GM21528 (cell line): Measurements from ENCODE around the gene ARV1.
"Not testable (repeated sequence)": the region's sequence is repeated elsewhere in the genome, so short reads cannot be mapped to it uniquely, and the experiment has no call there.

Experiments
- ATAC-seq: cut with Tn5 transposase; IDR thresholded peaks from one replicate; pipeline ENCODE4 v1.9.1; 2021; ENCODE audit warnings: mild to moderate bottlenecking, moderate library complexity; ENCODE audit not compliant: unreplicated experiment, low FRiP score

The ARV1 gene

DNA sequence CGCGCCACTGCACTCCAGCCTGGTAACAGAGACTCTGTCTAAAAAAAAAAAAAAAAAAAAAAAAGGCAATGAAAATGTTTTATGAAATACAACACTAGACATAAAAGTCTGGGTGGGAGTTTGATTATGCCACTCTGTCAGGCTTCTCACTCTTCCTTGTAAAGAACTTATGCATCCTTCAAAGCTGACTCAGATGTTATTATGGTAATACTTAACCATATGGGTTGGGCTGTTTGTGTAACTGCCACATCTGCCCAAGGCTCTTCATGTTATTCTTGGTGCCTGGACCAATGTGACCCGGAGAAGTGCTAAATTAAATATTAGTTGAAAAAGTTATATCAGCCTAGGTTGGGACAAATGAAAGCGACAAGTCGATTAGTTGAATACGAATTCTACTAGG, 37.3 kb downstream of the ARV1 start:
- no peak for ATAC-seq

DNA sequence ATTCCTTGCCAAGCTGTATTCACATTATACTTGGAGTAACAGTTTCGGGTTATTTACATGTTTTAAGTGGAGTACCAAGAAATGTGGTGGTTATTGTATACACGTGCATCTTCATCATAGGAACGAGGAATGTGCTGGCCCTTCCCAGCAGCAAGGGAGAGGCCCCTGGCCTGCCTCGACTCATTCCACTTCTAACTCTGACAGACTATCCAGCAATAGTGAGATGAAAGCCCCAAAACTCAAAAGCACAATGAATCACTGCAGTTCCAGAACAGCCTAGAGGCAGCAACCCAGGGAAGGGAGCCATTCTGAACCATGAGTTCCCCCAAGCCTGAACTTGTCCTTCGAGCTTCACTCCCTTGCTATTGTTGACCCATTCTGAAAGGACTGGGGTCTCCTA, 38.1 kb downstream of the ARV1 start:
- no peak for ATAC-seq

- no peak for ATAC-seq
Observed at GRCh38 chr1:231019711-231020110, 40.8 kb downstream of the ARV1 start.

GRCh38 chr1:231020139-231020601, 41.3 kb downstream of the ARV1 start:
- ATAC-seq, result no peak

GRCh38 chr1:231020816-231021215, 41.9 kb downstream of the ARV1 start:
- ATAC-seq, result no peak

GRCh38 chr1:231021540-231022031, 42.7 kb downstream of the ARV1 start:
- ATAC-seq, result no peak

- not testable (repeated sequence) for ATAC-seq
Observed at GRCh38 chr1:231022543-231022942, 43.6 kb downstream of the ARV1 start.

- ATAC-seq, result no peak
Observed at GRCh38 chr1:231023150-231023549, 44.3 kb downstream of the ARV1 start.

- ATAC-seq, result no peak
Observed at GRCh38 chr1:231026576-231026975, 47.7 kb downstream of the ARV1 start.

- ATAC-seq, result no peak
Observed at GRCh38 chr1:231027136-231027925, 48.4 kb downstream of the ARV1 start.

DNA sequence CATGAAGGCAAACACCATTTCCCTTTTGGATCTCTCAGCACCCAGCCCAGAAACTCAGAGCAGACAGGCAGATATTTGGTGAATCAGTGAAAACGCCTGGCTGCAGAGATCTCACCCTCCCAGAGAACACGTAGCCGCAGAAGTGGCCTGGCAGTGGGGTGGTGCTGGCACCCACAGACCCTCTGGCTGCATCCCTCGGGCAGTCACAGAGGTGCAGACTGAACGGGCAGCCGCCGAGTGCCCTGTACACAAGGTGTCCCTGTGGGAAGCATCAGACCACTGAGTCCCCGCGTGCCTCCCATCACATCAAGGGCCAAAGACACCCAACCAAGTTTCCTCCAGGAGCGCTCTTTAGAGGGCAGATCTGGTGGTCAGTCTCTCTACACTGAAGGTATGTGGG, 49.1 kb downstream of the ARV1 start:
- ATAC-seq, result no peak

DNA sequence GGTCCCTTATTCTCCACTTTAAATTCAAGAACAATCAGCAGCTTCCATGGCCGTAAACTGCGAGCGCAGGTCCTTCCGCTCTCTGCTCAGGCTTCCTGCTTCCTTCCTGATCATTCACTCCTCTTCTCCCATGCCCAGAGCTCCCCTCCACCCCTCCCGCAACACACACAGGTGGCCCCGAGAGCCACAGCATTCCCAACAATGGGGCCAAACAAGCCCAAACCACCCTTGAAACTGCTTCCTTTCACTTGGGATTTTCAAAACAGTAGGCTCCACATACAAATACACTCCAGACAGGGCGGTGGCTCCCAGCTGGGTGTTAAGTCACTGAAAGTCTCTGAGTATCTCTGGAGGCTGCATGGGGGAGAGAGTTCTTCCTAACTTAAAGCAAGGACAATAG, 49.8 kb downstream of the ARV1 start:
- no peak for ATAC-seq

GRCh38 chr1:231029247-231029646, 50.4 kb downstream of the ARV1 start:
- ATAC-seq, result not testable (repeated sequence)

- no peak for ATAC-seq
Observed at GRCh38 chr1:231029841-231030240, 50.9 kb downstream of the ARV1 start.

DNA sequence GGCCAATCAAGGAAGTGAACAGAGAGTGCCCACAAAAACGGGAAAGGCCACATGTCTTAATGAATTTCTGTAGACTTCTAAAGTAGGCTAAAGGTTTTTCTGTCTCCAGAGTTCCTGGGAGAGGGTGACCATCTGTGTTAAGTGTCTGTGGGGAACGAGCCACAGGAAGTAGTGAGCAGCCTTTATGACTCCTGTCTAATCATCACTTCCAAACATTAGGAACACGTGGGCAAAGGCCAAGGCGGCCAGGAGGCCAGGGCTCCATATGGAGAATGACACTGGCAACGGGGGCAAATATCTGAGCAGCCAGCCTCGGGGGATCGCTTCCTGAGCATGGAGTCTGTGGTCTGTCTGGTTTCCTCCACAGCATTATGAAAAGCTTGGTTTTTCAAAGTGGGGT, 54.1 kb downstream of the ARV1 start:
- no peak for ATAC-seq

DNA sequence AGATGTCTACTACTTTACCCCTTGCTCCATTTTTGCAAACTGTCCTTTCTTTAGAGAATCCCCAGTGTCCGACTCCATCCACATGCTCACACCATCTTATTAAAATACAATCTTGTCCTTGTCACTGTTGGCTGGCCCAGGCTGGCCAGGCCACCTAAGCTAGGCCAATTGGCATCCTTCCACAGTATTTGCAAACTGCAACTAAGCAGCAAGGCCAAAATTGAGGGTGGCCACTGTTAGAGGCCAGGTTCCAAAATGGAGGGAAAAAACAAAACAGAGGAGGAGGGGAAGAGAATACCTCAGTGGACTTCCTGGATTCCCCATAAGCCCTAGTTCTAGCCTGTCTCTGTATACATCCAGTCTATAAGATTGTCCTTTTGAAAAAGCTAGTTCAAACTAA, 56.9 kb downstream of the ARV1 start:
- no peak for ATAC-seq

- no peak for ATAC-seq
Observed at GRCh38 chr1:231036416-231036815, 57.5 kb downstream of the ARV1 start.

DNA sequence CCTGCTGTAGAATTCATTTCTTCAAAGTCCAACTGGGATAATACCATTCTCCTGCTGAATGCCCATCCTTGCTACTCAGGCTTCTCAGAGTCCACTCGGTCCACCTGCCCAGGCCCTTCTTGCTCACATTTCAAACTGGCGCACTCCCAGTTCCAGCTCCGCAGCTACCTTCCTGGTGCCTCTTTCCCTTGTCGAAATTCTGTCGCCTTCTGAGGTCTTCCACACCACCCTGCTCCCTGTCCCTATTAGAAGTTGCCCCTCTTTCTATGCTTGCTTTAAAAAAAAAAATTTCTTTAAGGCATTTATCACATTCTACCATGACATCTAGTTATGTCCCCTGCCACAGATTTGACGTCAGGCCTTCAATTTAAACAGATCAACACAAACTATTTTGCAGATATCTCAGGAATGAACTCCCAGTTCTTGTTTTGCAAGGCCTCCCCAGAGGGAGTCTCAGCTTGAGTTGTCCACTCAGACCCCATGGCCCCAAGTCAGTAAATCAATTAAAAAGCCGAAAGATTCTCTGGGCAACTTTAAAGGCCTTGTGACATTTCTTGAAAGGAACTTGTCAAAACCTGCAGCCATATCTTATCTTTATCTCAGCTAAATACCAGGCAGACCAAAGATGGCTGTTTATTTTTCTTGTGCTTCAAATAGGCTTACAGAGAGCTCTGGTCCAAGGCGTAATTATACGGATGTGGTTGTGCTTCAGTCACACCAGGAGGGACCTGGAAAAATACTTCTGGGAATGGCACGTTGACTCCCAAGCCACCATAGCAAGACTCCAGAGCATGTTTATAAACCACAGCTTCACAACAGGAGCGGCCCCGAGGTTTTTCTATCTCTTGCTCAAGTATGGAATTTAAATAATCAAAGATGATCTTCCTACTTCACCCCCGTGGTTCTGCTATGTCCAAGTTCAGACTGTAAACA, 59.0 kb downstream of the ARV1 start:
- ATAC-seq, result no peak

DNA sequence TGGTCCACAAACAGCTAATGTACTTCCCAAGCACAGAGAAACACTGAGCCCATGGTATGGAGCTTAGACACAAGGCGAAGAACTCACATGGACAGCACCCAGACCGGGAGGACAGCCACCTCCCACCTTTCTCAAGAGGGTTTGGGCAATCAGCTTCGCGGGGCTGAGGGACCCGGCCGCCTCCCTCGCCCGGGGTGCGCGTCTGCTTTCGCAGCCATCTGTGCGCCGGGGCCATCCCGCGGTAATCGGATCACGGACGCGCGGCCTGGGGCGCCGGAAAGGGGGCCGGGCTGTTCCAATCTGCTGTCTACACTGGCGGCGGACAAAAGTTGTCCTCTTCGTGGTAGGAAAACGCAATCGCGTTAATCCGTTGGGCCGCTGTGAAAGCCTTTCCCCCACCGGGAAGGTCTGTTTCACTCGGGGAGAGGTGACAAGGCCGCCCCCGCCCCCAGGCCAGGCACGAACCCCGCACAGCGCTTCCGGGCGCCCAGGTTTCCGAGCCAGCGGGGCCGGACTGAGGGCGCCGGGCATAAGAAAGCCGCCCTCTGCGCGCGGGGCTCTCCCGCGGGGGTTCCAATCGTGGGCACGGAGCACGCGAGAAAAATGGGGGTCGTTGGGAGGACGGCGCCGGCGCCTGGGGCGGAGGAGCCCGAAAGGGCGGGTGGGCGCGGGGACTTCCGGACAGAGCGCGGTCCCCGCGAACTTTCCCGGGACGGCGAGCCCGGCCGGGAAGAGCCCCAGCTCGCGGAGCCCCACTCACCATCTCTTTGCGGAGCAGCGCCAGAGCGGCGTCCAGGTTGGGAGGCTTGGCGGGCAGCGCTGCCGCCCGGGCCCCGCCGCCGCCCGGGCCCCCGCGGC, 60.5 kb downstream of the ARV1 start:
- ATAC-seq, result peak; percentile 49

DNA sequence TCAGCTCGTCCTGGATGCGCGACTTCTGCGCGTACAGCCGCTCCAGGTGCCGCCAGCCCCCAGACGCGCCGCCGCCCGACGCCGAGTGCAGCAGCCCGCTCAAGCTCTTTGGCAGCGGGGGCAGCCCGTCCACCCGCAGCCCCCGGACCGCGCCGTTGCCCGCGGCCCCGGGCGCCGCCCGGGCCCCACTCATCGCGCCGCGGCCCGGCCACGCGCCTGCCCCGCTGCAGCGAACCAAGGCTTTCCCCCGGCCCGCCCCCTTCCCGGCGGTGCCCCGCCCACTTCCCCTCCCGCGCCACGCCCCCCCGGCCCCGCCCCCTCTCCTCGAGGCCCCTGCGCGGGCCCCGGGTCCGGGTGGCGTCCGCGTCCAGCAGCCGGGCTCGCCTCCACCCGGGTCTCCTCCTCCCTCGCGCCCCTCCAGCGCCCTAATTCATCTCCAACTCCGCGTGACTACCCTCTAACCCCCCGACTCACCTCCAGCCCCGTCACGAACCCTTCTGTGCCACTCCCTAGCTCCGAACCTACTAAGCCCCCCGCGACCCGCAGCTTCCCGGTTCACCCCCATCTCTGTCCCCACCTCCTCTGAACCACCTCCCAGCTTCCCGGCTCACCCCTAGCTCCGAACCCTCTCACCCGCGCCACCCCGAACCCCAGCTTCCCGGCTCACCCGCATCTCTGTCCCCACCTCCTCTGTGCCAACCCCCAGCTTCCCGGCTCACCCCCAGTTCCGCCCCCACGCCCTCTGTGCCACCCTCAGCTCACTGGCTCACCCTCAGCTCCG, 61.3 kb downstream of the ARV1 start, which contains the start of gene FAM89A:
Gene FAM89A, minus strand, starts transcription at position 236 of the 781 bp plus-strand sequence. Its CDS starts 43 bp downstream, at position 193.
- peak; percentile 75 for ATAC-seq
